Neural progenitor cell (in vitro differentiated cells): ENCODE measurements around the gene DOCK6. TPM values are rescaled to one million over a fixed set of nuclear protein-coding genes. Genes with fewer than 3 reads are reported as not detected.

Source experiments
- DNase-seq: peaks from one replicate; pipeline ENCODE4 v3.0.0-alpha.2; 2016; ENCODE audit warnings: low spot score
- H2AFZ ChIP-seq: fragments of 200-600 bp; sonication (generic); replicated peaks from 2 replicates; pipeline ENCODE4 v1.6.1; 2016; ENCODE audit warnings: antibody characterized with exemption
- H3F3A ChIP-seq: fragments of 200-600 bp; sonication (generic); 2 replicates; pipeline ENCODE4 v1.6.1; 2016; ENCODE audit warnings: antibody characterized with exemption, low read depth
- H3K27ac ChIP-seq: fragments of 200-600 bp; sonication (generic); 2 replicates; pipeline ENCODE4 v1.5.1; 2016; ENCODE audit warnings: mild to moderate bottlenecking
- H3K27me3 ChIP-seq: fragments of 200-600 bp; sonication (generic); 2 replicates; pipeline ENCODE4 v1.6.1; 2016; ENCODE audit warnings: mild to moderate bottlenecking, moderate library complexity
- H3K36me3 ChIP-seq: fragments of 200-600 bp; sonication (generic); 2 replicates; pipeline ENCODE4 v1.5.1; 2016
- H3K4me1 ChIP-seq: fragments of 200-600 bp; sonication (generic); 2 replicates; pipeline ENCODE4 v1.6.1; 2016; ENCODE audit warnings: mixed run types
- H3K4me2 ChIP-seq: fragments of 200-600 bp; sonication (generic); 2 replicates; pipeline ENCODE4 v1.6.1; 2016
- H3K4me3 ChIP-seq: fragments of 200-600 bp; sonication (generic); 2 replicates; pipeline ENCODE4 v1.5.1; 2016
- H3K79me2 ChIP-seq: fragments of 200-600 bp; sonication (generic); 2 replicates; pipeline ENCODE4 v1.6.1; 2016; ENCODE audit warnings: low read depth
- H3K9ac ChIP-seq: fragments of 200-600 bp; sonication (generic); 2 replicates; pipeline ENCODE4 v1.6.1; 2016
- H3K9me3 ChIP-seq: fragments of 200-600 bp; sonication (generic); 2 replicates; pipeline ENCODE4 v1.5.1; 2016; ENCODE audit warnings: low read depth
- H4K20me1 ChIP-seq: fragments of 200-600 bp; sonication (generic); 2 replicates; pipeline ENCODE4 v1.6.1; 2016; ENCODE audit warnings: low read depth
- H3K27ac Mint-ChIP-seq: 3 replicates; pipeline ENCODE4 v1.8.0; 2021; ENCODE audit warnings: mixed read lengths
- H3K27me3 Mint-ChIP-seq: 2 replicates; pipeline ENCODE4 v1.8.0; 2022; ENCODE audit warnings: low read depth, mild to moderate bottlenecking, inconsistent platforms, moderate library complexity, mixed read lengths; ENCODE audit not compliant: insufficient read depth
- H3K36me3 Mint-ChIP-seq: 3 replicates; pipeline ENCODE4 v1.8.0; 2021; ENCODE audit warnings: mixed read lengths
- H3K4me1 Mint-ChIP-seq: 3 replicates; pipeline ENCODE4 v1.8.0; 2021; ENCODE audit warnings: mixed read lengths
- H3K4me3 Mint-ChIP-seq: 3 replicates; pipeline ENCODE4 v1.8.0; 2021; ENCODE audit warnings: mild to moderate bottlenecking, moderate library complexity, mixed read lengths
- H3K9me3 Mint-ChIP-seq: 3 replicates; pipeline ENCODE4 v1.8.0; 2020; ENCODE audit warnings: mixed read lengths
- EZH2 ChIP-seq: fragments of 200-600 bp; sonication (generic); IDR thresholded peaks from 2 replicates; pipeline ENCODE4 v1.6.1; 2017; ENCODE audit warnings: antibody characterized with exemption, mild to moderate bottlenecking, moderate library complexity
- EZH2phosphoT487 ChIP-seq: fragments of 200-600 bp; sonication (generic); IDR thresholded peaks from 2 replicates; pipeline ENCODE4 v1.6.1; 2017; ENCODE audit warnings: antibody characterized with exemption
- total RNA-seq: library from RNA; depleted of rRNA; stranded (reverse); fragments of >200 nt; gene quantifications from 2 replicates; pipeline ENCODE4 v1.2.3, GENCODE V29; 2015; ENCODE audit warnings: low replicate concordance
- TF ChIP-seq, protein P1 (sequence below): fragments of 200-600 bp; sonication (generic); IDR thresholded peaks from 2 replicates; pipeline ENCODE4 v1.5.1; 2017; ENCODE audit warnings: antibody characterized with exemption, mild to moderate bottlenecking

DOCK6 gene
- total RNA-seq, 1 donor from 2014 or later, result 10.0 TPM

DNA sequence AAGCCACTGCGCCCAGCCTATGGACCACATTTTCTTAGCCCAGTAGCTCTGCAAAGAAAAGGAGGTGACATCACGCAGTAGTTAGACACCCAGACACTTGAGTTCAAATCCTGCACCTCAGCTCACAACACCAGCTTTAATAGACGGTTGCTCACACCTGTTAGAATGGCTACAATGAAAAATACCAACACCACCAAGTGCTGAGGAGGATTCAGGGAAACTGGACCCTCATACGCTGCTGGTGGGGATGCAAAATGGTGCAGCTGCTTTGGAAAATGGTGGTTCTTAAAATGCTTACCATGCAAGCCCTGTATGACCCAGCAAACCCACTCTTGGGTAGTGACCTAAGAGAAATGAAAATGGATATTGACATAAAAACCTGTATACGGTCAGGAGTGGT is 11.7 kb upstream of the DOCK6 start:
- H4K20me1 ChIP-seq, result no peaks in the 10 kb centered on the region
- no peak overlapping the region for H2AFZ ChIP-seq
- TF ChIP-seq, protein P1, sequence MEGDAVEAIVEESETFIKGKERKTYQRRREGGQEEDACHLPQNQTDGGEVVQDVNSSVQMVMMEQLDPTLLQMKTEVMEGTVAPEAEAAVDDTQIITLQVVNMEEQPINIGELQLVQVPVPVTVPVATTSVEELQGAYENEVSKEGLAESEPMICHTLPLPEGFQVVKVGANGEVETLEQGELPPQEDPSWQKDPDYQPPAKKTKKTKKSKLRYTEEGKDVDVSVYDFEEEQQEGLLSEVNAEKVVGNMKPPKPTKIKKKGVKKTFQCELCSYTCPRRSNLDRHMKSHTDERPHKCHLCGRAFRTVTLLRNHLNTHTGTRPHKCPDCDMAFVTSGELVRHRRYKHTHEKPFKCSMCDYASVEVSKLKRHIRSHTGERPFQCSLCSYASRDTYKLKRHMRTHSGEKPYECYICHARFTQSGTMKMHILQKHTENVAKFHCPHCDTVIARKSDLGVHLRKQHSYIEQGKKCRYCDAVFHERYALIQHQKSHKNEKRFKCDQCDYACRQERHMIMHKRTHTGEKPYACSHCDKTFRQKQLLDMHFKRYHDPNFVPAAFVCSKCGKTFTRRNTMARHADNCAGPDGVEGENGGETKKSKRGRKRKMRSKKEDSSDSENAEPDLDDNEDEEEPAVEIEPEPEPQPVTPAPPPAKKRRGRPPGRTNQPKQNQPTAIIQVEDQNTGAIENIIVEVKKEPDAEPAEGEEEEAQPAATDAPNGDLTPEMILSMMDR, result no peak
- TF ChIP-seq EZH2, result no peak
- TF ChIP-seq EZH2phosphoT487, result no peak
- no peak overlapping the region for H3K4me2 ChIP-seq
- H3K36me3 ChIP-seq, result no peaks in the 10 kb centered on the region
- no peaks in the 10 kb centered on the region for H3K9me3 ChIP-seq
- Mint-ChIP-seq H3K4me1 (peaks cover 7% of the 10 kb centered on the region), H3K9me3 (peaks cover 6% of the 10 kb centered on the region), H3K4me3 (no peak overlapping the region), H3K27me3 (no peaks in the 10 kb centered on the region), H3K27ac (no peak overlapping the region), H3K36me3 (no peaks in the 10 kb centered on the region)
- H3K9ac ChIP-seq, result no peak overlapping the region
- no peaks in the 10 kb centered on the region for H3K27me3 ChIP-seq
- DNase-seq, result no peak
- H3K4me3 ChIP-seq, result no peak overlapping the region
- H3K27ac ChIP-seq, result no peak overlapping the region
- H3K4me1 ChIP-seq, result no peaks in the 10 kb centered on the region
- H3K79me2 ChIP-seq, result no peaks in the 10 kb centered on the region
- H3F3A ChIP-seq, result no peaks in the 10 kb centered on the region

DNA sequence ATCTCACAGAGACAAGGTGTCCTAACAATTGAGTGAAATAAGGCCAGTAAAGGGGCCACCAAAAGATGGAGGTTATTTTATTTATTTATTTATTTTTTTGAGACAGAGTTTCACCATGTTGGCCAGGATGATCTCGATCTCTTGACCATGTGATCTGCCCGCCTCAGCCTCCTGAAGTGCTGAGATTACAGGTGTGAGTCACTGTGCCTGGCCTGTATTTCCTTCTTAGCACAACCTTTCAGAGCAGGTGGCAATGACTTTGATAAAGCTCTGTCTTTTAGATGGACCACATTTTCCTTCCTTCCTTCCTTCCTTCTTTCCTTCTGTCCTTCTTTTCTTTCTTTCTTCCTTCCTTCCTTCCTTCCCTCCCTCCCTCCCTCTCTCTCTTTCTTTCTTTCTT is 11.0 kb upstream of the DOCK6 start:
- Mint-ChIP-seq H3K4me1 (peaks cover 11% of the 10 kb centered on the region), H3K4me3 (no peak overlapping the region), H3K36me3 (no peaks in the 10 kb centered on the region), H3K27me3 (no peaks in the 10 kb centered on the region), H3K27ac (no peak overlapping the region), H3K9me3 (peaks cover 6% of the 10 kb centered on the region)
- Histone ChIP-seq H3K9ac (no peak overlapping the region), H3K79me2 (no peaks in the 10 kb centered on the region), H3K36me3 (no peaks in the 10 kb centered on the region), H3K27me3 (no peaks in the 10 kb centered on the region), H3K9me3 (no peaks in the 10 kb centered on the region), H3K4me2 (no peak overlapping the region), H3F3A (peaks cover 3% of the 10 kb centered on the region), H4K20me1 (no peaks in the 10 kb centered on the region), H3K27ac (no peak overlapping the region), H2AFZ (no peak overlapping the region), H3K4me1 (no peaks in the 10 kb centered on the region), H3K4me3 (no peak overlapping the region)
- no peak for DNase-seq
- TF ChIP-seq EZH2, result no peak
- TF ChIP-seq EZH2phosphoT487, result no peak
- TF ChIP-seq, protein P1, result no peak

DNA sequence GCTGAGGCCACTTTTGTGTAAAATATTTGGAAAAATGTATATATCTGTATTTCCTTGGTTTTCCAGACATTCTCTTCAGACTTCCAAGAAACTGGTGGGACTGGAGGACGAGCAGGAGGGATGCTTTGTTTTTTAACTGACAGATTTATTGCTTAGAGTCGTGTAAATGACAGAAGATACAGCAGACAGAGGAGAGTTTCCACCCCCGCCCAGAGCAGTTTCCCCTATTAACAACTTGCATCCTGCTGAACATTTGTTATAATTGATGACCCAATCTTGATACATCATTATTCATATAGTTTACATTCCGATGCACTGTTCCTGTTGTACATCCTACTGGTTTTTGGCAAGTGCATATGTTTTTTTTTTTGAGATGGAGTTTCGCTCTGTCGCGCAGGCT is 7.1 kb upstream of the DOCK6 start:
- H3K79me2 ChIP-seq, result no peaks in the 10 kb centered on the region
- H3K27me3 ChIP-seq, result no peaks in the 10 kb centered on the region
- H4K20me1 ChIP-seq, result no peaks in the 10 kb centered on the region
- H3K27ac ChIP-seq, result no peak overlapping the region
- H3K4me1 ChIP-seq, result no peaks in the 10 kb centered on the region
- H3K9me3 ChIP-seq, result no peaks in the 10 kb centered on the region
- no peak for DNase-seq
- no peaks in the 10 kb centered on the region for H3K9me3 Mint-ChIP-seq
- H3K36me3 Mint-ChIP-seq, result no peaks in the 10 kb centered on the region
- TF ChIP-seq EZH2phosphoT487, result no peak
- TF ChIP-seq EZH2, result no peak
- TF ChIP-seq, protein P1, result no peak
- no peak overlapping the region for H3K9ac ChIP-seq
- H2AFZ ChIP-seq, result no peak overlapping the region
- H3K4me2 ChIP-seq, result no peak overlapping the region
- H3K27ac Mint-ChIP-seq, result no peak overlapping the region
- H3K4me1 Mint-ChIP-seq, result peaks cover 10% of the 10 kb centered on the region
- peaks cover 3% of the 10 kb centered on the region for H3F3A ChIP-seq
- H3K27me3 Mint-ChIP-seq, result peaks cover 18% of the 10 kb centered on the region
- no peaks in the 10 kb centered on the region for H3K36me3 ChIP-seq
- no peak overlapping the region for H3K4me3 Mint-ChIP-seq
- no peak overlapping the region for H3K4me3 ChIP-seq
